Thyroid gland (tissue), 4 donors: ENCODE results near the gene HLA-A. TPM values are rescaled to one million over a fixed set of nuclear protein-coding genes. Genes with fewer than 3 reads are reported as not detected.

Experiments used
- DNase-seq, 2 donors: peaks; one replicate each; pipeline ENCODE4 v3.0.0-alpha.2; 2019
- H3K27ac ChIP-seq, 3 donors: fragments of 200-600 bp; sonication (generic); 1 replicate in 2 of 3; 2 replicates in 1 of 3; pipeline ENCODE4 v1.5.1; 2016 to 2019; ENCODE audit warnings: mild to moderate bottlenecking in 1 of 3, moderate library complexity in 1 of 3
- H3K27me3 ChIP-seq: fragments of 200-600 bp; sonication (generic); one replicate; pipeline ENCODE4 v1.5.1; 2019
- H3K36me3 ChIP-seq, 2 donors: fragments of 200-600 bp; sonication (generic); one replicate each; pipeline ENCODE4 v1.5.1; 2016 to 2019
- H3K4me1 ChIP-seq, 2 donors: fragments of 200-600 bp; sonication (generic); one replicate each; pipeline ENCODE4 v1.5.1; 2017 to 2019
- H3K4me3 ChIP-seq, 3 donors: fragments of 200-600 bp; sonication (generic); replicated peaks in 1 of 3; 1 replicate in 2 of 3; 2 replicates in 1 of 3; pipeline ENCODE4 v1.5.1; 2016; ENCODE audit warnings: mild to moderate bottlenecking in 1 of 3
- H3K9me3 ChIP-seq: fragments of 200-600 bp; sonication (generic); one replicate; pipeline ENCODE4 v1.5.1; 2017
- POLR2A ChIP-seq, 2 donors: fragments of 450-650 bp; IDR thresholded peaks; one replicate each; pipeline ENCODE4 v1.6.1; 2017; ENCODE audit warnings: antibody characterized with exemption in 2 of 2, mild to moderate bottlenecking in 2 of 2, moderate library complexity in 1 of 2
- WGBS, 2 donors: methylation state at CpG; one replicate each; pipeline ENCODE4 v1.1.5; 2017; 5-methylcytosine and 5-hydroxymethylcytosine counted together
- intact Hi-C: fragments of 100-400 bp; cut with DNase I; formaldehyde crosslinking; loops from one replicate; pipeline ENCODE4 v1.15.1; 2023
- total RNA-seq, 4 donors: library from RNA; depleted of rRNA; stranded (reverse); fragments of >200 nt; gene quantifications; one replicate each; pipeline ENCODE4 v1.2.3, GENCODE V29; 2016
- TF ChIP-seq, protein P1 (sequence below), 6 experiments: fragments of 200-600 bp in 3 of 6; fragments of 450-650 bp in 3 of 6; sonication (generic) in 3 of 6; IDR thresholded peaks; one replicate each; pipeline ENCODE4 v1.5.1; 2016 to 2019; ENCODE audit warnings: antibody characterized with exemption in 6 of 6, mild to moderate bottlenecking in 2 of 6, inconsistent platforms in 1 of 6, moderate library complexity in 1 of 6

Gene HLA-A
- total RNA-seq, 4 donors from 2014 or later: 398 to 842 (median 578) TPM

DNA sequence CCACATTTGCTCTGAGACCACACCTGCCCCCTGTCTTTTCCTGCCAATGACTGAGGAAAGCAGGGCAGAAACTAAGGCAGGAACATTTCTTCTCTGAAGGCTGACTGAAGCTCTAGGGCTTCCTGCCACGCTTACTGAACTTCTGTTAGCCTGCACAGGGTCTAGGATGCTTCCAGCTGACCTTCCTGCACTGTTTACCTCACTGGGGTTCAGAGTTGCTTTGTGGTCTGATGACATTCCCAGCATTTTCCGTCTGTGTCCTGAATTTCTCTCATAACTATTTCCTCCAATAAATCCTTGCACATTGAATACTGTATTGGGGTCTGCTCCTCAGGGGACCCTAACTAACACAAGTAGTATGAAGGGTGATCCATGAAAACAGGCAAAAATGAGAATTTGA is 29.5 kb upstream of the HLA-A start:
- Histone ChIP-seq H3K27me3 (no peaks in the 10 kb centered on the region), H3K36me3 (no peaks in the 10 kb centered on the region), H3K4me3 (no peak overlapping the region), H3K9me3 (no peaks in the 10 kb centered on the region), H3K27ac (no peak overlapping the region), H3K4me1 (peaks cover 0 to 16% of the 10 kb centered on the region in 2 donors)
- WGBS, 2 donors: 84 to 100% methylated on average over 2 of the region's 2 CpGs
- TF ChIP-seq POLR2A (IDR thresholded peaks at IDR 0.05): no peak
- TF ChIP-seq, protein P1, sequence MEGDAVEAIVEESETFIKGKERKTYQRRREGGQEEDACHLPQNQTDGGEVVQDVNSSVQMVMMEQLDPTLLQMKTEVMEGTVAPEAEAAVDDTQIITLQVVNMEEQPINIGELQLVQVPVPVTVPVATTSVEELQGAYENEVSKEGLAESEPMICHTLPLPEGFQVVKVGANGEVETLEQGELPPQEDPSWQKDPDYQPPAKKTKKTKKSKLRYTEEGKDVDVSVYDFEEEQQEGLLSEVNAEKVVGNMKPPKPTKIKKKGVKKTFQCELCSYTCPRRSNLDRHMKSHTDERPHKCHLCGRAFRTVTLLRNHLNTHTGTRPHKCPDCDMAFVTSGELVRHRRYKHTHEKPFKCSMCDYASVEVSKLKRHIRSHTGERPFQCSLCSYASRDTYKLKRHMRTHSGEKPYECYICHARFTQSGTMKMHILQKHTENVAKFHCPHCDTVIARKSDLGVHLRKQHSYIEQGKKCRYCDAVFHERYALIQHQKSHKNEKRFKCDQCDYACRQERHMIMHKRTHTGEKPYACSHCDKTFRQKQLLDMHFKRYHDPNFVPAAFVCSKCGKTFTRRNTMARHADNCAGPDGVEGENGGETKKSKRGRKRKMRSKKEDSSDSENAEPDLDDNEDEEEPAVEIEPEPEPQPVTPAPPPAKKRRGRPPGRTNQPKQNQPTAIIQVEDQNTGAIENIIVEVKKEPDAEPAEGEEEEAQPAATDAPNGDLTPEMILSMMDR (IDR thresholded peaks at IDR 0.05): no peak
- intact Hi-C loops: no loop called here
- no peak for DNase-seq

DNA sequence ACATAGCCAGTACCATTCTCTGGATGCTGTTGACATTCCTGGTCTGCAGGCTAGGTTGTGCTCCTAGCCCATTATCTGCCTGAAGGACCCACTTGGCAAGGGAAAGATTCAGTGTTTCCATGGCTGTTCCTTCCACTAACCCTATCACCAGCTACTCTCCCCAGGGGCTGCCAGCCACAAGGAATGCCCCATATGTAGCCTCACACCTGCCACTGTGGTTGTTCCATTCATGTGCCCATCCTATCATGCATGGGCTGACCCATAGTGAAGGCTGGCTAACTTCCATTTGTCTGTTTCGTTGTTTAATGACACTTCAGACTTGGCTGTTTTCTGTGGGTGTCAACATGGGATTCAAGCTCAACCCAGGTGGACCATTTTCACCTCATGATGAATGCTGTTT is 25.6 kb upstream of the HLA-A start:
- intact Hi-C loops: no loop called here
- no peak for DNase-seq
- Histone ChIP-seq H3K4me3 (no peak overlapping the region), H3K9me3 (no peaks in the 10 kb centered on the region), H3K27me3 (no peaks in the 10 kb centered on the region), H3K27ac (no peak overlapping the region), H3K4me1 (no peaks in the 10 kb centered on the region), H3K36me3 (no peaks in the 10 kb centered on the region)
- 31 to 60% methylated on average over 1 of the region's 1 CpG for WGBS, 2 donors
- TF ChIP-seq, protein P1 (IDR thresholded peaks at IDR 0.05): no peak
- TF ChIP-seq POLR2A (IDR thresholded peaks at IDR 0.05): no peak

DNA sequence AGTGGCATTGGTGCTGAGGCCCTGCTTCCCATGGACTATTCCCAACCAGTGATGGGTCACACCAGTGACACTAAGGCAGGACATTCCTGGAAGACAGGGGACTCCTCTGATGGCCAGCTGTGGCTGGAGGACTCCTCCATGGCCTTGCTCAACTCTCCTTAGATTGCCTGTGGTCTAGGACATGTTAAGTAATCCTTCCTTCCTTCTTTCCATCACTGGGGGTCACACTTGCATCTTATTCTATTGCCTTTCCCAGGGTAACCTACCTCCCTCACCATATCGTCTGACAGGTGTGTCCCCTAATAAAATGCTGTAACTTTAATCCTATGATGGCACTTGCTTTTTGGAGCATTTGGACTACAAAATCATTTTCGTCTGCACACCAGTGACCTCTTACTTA is 24.5 kb upstream of the HLA-A start:
- Histone ChIP-seq H3K27me3 (no peaks in the 10 kb centered on the region), H3K4me1 (no peaks in the 10 kb centered on the region), H3K4me3 (no peak overlapping the region), H3K9me3 (no peaks in the 10 kb centered on the region), H3K36me3 (no peaks in the 10 kb centered on the region), H3K27ac (no peak overlapping the region)
- WGBS, 2 donors: 75 to 76% methylated on average over 2 of the region's 2 CpGs
- intact Hi-C loops: no loop called here
- TF ChIP-seq POLR2A (IDR thresholded peaks at IDR 0.05): no peak
- TF ChIP-seq, protein P1 (IDR thresholded peaks at IDR 0.05): no peak
- no peak for DNase-seq

DNA sequence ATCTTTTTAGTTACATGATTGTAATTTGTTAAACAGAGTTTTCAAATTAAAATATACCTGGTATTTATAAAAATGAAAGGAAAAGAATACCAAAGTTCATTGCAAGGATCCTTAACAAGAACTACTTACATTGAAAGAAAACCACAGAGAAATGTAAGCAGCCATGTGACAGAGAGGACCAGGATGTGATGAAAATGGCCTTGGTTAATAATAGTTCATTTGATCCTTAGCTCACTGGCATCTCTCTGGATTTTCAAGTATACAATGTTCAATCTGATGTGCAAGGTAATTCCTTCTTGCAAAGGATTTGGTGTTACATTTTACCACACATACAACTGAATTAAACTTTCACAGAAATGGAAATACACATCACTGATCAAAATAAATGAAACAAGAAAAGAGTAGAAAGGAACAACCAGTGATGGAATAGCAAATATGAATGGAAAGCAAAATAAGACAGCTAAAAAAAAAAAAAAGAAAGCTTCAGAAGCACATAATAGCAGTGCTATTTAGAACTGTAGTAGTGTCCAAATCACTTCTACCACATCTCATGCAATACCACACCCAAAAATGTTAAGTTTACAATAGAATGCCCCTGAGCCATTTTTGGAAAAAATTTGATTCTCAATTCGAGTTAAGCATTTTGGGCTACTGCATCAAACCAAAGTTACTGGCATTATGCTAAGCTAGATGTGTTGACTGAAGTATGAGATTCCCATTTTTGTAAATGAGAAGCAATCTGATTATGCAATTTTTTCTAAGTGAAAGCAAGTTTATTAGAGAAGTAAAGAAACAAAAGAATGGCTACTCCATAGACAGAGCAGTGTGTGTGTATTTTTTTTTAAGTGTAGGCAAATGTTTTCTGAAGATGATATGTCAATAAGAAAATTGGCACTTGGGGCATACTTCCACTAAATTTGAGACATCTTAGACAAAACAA is 22.6 kb upstream of the HLA-A start:
- H3K27ac ChIP-seq: no peak overlapping the region
- no peak overlapping the region for H3K4me3 ChIP-seq
- no peaks in the 10 kb centered on the region for H3K36me3 ChIP-seq
- H3K9me3 ChIP-seq: no peaks in the 10 kb centered on the region
- intact Hi-C loops: no loop called here
- H3K27me3 ChIP-seq: no peaks in the 10 kb centered on the region
- H3K4me1 ChIP-seq: no peaks in the 10 kb centered on the region
- DNase-seq: no peak
- TF ChIP-seq, protein P1 (IDR thresholded peaks at IDR 0.05): no peak
- TF ChIP-seq POLR2A (IDR thresholded peaks at IDR 0.05): no peak
- 70 to 74% methylated on average over 1 of the region's 1 CpG for WGBS, 2 donors

DNA sequence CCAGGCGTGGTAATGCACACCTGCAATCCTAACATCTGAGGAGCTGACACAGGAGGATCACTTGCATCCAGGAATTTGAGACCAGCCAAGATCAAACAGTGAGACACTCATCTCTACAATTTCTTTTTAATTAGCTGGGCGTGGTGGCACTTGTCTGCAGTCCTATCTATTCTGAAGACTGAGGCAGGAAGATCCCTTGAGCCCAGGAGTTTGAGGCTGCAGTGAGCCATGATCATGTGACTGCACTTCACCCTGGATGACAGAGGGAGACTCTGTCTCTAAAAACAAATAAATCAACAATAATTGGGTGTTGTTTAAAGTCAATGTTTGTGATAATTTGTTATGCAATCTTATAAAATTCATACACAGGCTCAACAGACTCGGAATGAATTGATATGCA is 18.0 kb upstream of the HLA-A start:
- intact Hi-C loops: no loop called here
- no peak overlapping the region for H3K27ac ChIP-seq
- TF ChIP-seq POLR2A (IDR thresholded peaks at IDR 0.05): no peak
- TF ChIP-seq, protein P1 (IDR thresholded peaks at IDR 0.05): no peak
- H3K4me1 ChIP-seq: peaks cover 0 to 4% of the 10 kb centered on the region in 2 donors
- H3K4me3 ChIP-seq: no peak overlapping the region
- 91 to 99% methylated on average over 2 to 3 of the region's 3 CpGs for WGBS, 2 donors
- no peak for DNase-seq
- H3K36me3 ChIP-seq: no peaks in the 10 kb centered on the region
- H3K27me3 ChIP-seq: no peaks in the 10 kb centered on the region
- no peaks in the 10 kb centered on the region for H3K9me3 ChIP-seq
